Gastroesophageal sphincter (tissue), 4 donors: ENCODE data around the gene GFI1. TPM values are rescaled to one million over a fixed set of nuclear protein-coding genes. Genes with fewer than 3 reads are reported as not detected.

Experiments
- ATAC-seq: fragments of 150-250 bp; one replicate; pipeline ENCODE4 v1.9.1; 2016; ENCODE audit warnings: mild to moderate bottlenecking, moderate library complexity
- H3K27ac ChIP-seq, 4 donors: fragments of 200-600 bp; sonication (generic) in 3 of 4; 1 replicate in 3 of 4; 2 replicates in 1 of 4; pipeline ENCODE4 v1.5.1; 2016 to 2019
- H3K27me3 ChIP-seq: fragments of 200-600 bp; sonication (generic); one replicate; pipeline ENCODE4 v1.5.1; 2019
- H3K36me3 ChIP-seq, 2 donors: fragments of 200-600 bp; sonication (generic); one replicate each; pipeline ENCODE4 v1.5.1; 2019; ENCODE audit warnings: control low read depth in 1 of 2
- H3K4me1 ChIP-seq, 3 donors: fragments of 200-600 bp; sonication (generic); 1 replicate in 2 of 3; 2 replicates in 1 of 3; pipeline ENCODE4 v1.5.1; 2016 to 2019; ENCODE audit warnings: control low read depth in 2 of 3
- H3K4me3 ChIP-seq, 2 donors: fragments of 200-600 bp; sonication (generic); one replicate each; pipeline ENCODE4 v1.5.1; 2019; ENCODE audit warnings: mild to moderate bottlenecking in 1 of 2, moderate library complexity in 1 of 2
- H3K9me3 ChIP-seq, 3 donors: fragments of 200-600 bp; sonication (generic); one replicate each; pipeline ENCODE4 v1.5.1; 2017 to 2019; ENCODE audit warnings: control low read depth in 2 of 3
- CTCF ChIP-seq, 4 experiments: fragments of 200-600 bp in 2 of 4; fragments of 450-650 bp in 2 of 4; sonication (generic) in 1 of 4; IDR thresholded peaks; one replicate each; pipeline ENCODE4 v1.5.1; 2017 to 2019; ENCODE audit warnings: antibody characterized with exemption in 4 of 4, mild to moderate bottlenecking in 2 of 4, moderate library complexity in 2 of 4
- EP300 ChIP-seq: sonication (generic); formaldehyde crosslinking; IDR thresholded peaks from one replicate; pipeline ENCODE4 v1.6.1; 2017; ENCODE audit warnings: antibody characterized with exemption, mild to moderate bottlenecking
- POLR2A ChIP-seq, 2 donors: fragments of 450-650 bp; IDR thresholded peaks; one replicate each; pipeline ENCODE4 v1.6.1; 2017; ENCODE audit warnings: antibody characterized with exemption in 2 of 2, mild to moderate bottlenecking in 2 of 2, moderate library complexity in 1 of 2
- POLR2AphosphoS5 ChIP-seq: sonication (generic); formaldehyde crosslinking; IDR thresholded peaks from one replicate; pipeline ENCODE4 v1.6.1; 2017; ENCODE audit warnings: antibody characterized with exemption
- whole genome bisulfite sequencing, 2 donors: methylation state at CpG; one replicate each; pipeline ENCODE4 v1.1.5; 2018; ENCODE audit warnings: low coverage in 1 of 2; 5-methylcytosine and 5-hydroxymethylcytosine counted together
- total RNA-seq, 4 donors: library from RNA; depleted of rRNA; stranded (reverse); fragments of >200 nt; gene quantifications; one replicate each; pipeline ENCODE4 v1.1.0, GENCODE V29; 2016

Gene GFI1
- total RNA-seq, 4 donors from 2014 or later, result 0.27 to 0.94 (median 0.59) TPM; not detected in 1

- H3K36me3 ChIP-seq, result no peaks in the 10 kb centered on the region
- no peaks in the 10 kb centered on the region for H3K9me3 ChIP-seq
- no peaks in the 10 kb centered on the region for H3K27me3 ChIP-seq
- TF ChIP-seq CTCF (IDR thresholded peaks at IDR 0.05) (no peak), POLR2AphosphoS5 (no peak), EP300 (no peak), POLR2A (IDR thresholded peaks at IDR 0.05) (no peak)
- no peak for ATAC-seq
- 57 to 60% methylated on average over 1 of the region's 1 CpG for WGBS, 2 donors
- no peak overlapping the region for H3K27ac ChIP-seq
- no peaks in the 10 kb centered on the region for H3K4me1 ChIP-seq
- H3K4me3 ChIP-seq, result no peak overlapping the region
Measured at GRCh38 chr1:92500552-92500951, 13.8 kb upstream of the GFI1 start.

GRCh38 chr1:92495392-92496063 is 8.8 kb upstream of the GFI1 start:
- WGBS, 2 donors, result 67 to 73% methylated on average over 2 of the region's 2 CpGs
- Histone ChIP-seq H3K27ac (no peak overlapping the region), H3K36me3 (no peaks in the 10 kb centered on the region), H3K4me3 (no peak overlapping the region), H3K27me3 (no peaks in the 10 kb centered on the region), H3K9me3 (no peaks in the 10 kb centered on the region), H3K4me1 (no peaks in the 10 kb centered on the region)
- ATAC-seq, result no peak
- TF ChIP-seq POLR2A (IDR thresholded peaks at IDR 0.05) (no peak), POLR2AphosphoS5 (no peak), EP300 (no peak), CTCF (IDR thresholded peaks at IDR 0.05) (no peak)

- TF ChIP-seq CTCF (IDR thresholded peaks at IDR 0.05) (no peak), POLR2AphosphoS5 (no peak), EP300 (no peak), POLR2A (IDR thresholded peaks at IDR 0.05) (no peak)
- no peaks in the 10 kb centered on the region for H3K36me3 ChIP-seq
- H3K27me3 ChIP-seq, result peaks cover 1% of the 10 kb centered on the region
- no peak overlapping the region for H3K4me3 ChIP-seq
- no peak overlapping the region for H3K27ac ChIP-seq
- 79 to 95% methylated on average over 4 of the region's 4 CpGs for WGBS, 2 donors
- ATAC-seq, result no peak
- H3K4me1 ChIP-seq, result no peaks in the 10 kb centered on the region
- H3K9me3 ChIP-seq, result no peaks in the 10 kb centered on the region
Measured at GRCh38 chr1:92494485-92495141, 7.9 kb upstream of the GFI1 start.

- 88 to 92% methylated on average over 1 to 4 of the region's 4 CpGs for WGBS, 2 donors
- H3K4me3 ChIP-seq, result no peak overlapping the region
- no peaks in the 10 kb centered on the region for H3K9me3 ChIP-seq
- H3K27me3 ChIP-seq, result peaks cover 16% of the 10 kb centered on the region
- no peak overlapping the region for H3K27ac ChIP-seq
- no peak for TF ChIP-seq POLR2AphosphoS5
- no peak for TF ChIP-seq POLR2A (IDR thresholded peaks at IDR 0.05)
- TF ChIP-seq EP300, result no peak
- H3K36me3 ChIP-seq, result no peaks in the 10 kb centered on the region
- ATAC-seq, result no peak
- H3K4me1 ChIP-seq, result no peaks in the 10 kb centered on the region
Measured at GRCh38 chr1:92493139-92493538, 6.4 kb upstream of the GFI1 start.

- H3K4me1 ChIP-seq, result peaks cover 0 to 32% (median 28%) of the 10 kb centered on the region in 3 donors
- H3K9me3 ChIP-seq, result no peaks in the 10 kb centered on the region
- WGBS, 2 donors, result 80 to 83% methylated on average over 2 to 3 of the region's 3 CpGs
- TF ChIP-seq CTCF (IDR thresholded peaks at IDR 0.05) (no peak), POLR2AphosphoS5 (no peak), EP300 (no peak), POLR2A (IDR thresholded peaks at IDR 0.05) (no peak)
- H3K4me3 ChIP-seq, result no peak overlapping the region
- peaks cover 59% of the 10 kb centered on the region for H3K27me3 ChIP-seq
- no peak for ATAC-seq
- no peak overlapping the region for H3K27ac ChIP-seq
- no peaks in the 10 kb centered on the region for H3K36me3 ChIP-seq
Measured at GRCh38 chr1:92488832-92489231, 2.1 kb upstream of the GFI1 start.
